Stomach (tissue), 9 donors: ENCODE measurements around the gene REEP6. TPM values are rescaled to one million over a fixed set of nuclear protein-coding genes. Genes with fewer than 3 reads are reported as not detected.

Experiments
- DNase-seq, 2 donors: peaks; one replicate each; pipeline versions ENCODE4 v3.0.0 to v3.0.0-alpha.2; 2013 to 2019
- H3K27ac ChIP-seq, 5 donors: fragments of 200-600 bp in 4 of 5; sonication (generic) in 4 of 5; one replicate each; pipeline ENCODE4 v1.5.1; 2013 to 2019; ENCODE audit warnings: mild to moderate bottlenecking in 1 of 5, moderate library complexity in 1 of 5
- H3K27me3 ChIP-seq, 3 donors: fragments of 200-600 bp; sonication (generic); one replicate each; pipeline ENCODE4 v1.5.1; 2017 to 2019; ENCODE audit warnings: mixed run types in 1 of 3
- H3K36me3 ChIP-seq, 4 donors: fragments of 200-600 bp; sonication (generic); 1 replicate in 3 of 4; 2 replicates in 1 of 4; pipeline ENCODE4 v1.5.1; 2016 to 2019
- H3K4me1 ChIP-seq, 4 donors: fragments of 200-600 bp; sonication (generic); one replicate each; pipeline ENCODE4 v1.5.1; 2016 to 2019
- H3K4me3 ChIP-seq, 4 donors: fragments of 200-600 bp; sonication (generic) in 3 of 4; one replicate each; pipeline ENCODE4 v1.5.1; 2016 to 2019; ENCODE audit warnings: mild to moderate bottlenecking in 1 of 4
- H3K9me3 ChIP-seq, 4 donors: fragments of 200-600 bp; sonication (generic); one replicate each; pipeline ENCODE4 v1.5.1; 2016 to 2019
- EP300 ChIP-seq: sonication (generic); formaldehyde crosslinking; IDR thresholded peaks from one replicate; pipeline ENCODE4 v1.6.1; 2017; ENCODE audit warnings: antibody characterized with exemption
- POLR2A ChIP-seq, 4 donors: fragments of 450-650 bp; IDR thresholded peaks; one replicate each; pipeline ENCODE4 v1.6.1; 2016; ENCODE audit warnings: antibody characterized with exemption in 4 of 4, control low read depth in 2 of 4, mild to moderate bottlenecking in 1 of 4, moderate library complexity in 1 of 4
- POLR2AphosphoS5 ChIP-seq, 3 donors: sonication (generic); formaldehyde crosslinking; IDR thresholded peaks; one replicate each; pipeline ENCODE4 v1.6.1; 2016; ENCODE audit warnings: antibody characterized with exemption in 3 of 3
- WGBS, 5 donors: extraction: QIAGEN DNeasy Blood & Tissue Kit in 3 of 5; methylation state at CpG; one replicate each; pipeline versions ENCODE4 v1.1.5 to v1.1.7; 2013 to 2018; 5-methylcytosine and 5-hydroxymethylcytosine counted together
- intact Hi-C: fragments of 100-400 bp; cut with DNase I; formaldehyde crosslinking; loops from one replicate; pipeline ENCODE4 v1.15.1; 2023; ENCODE audit warnings: low total_unique reads
- polyA plus RNA-seq, 3 donors: library from polyadenylated mRNA; stranded (reverse); fragments of 200-250 nt; gene quantifications; one replicate each; pipeline ENCODE4 v1.2.3, GENCODE V29; 2013
- total RNA-seq, 5 donors: library from RNA; depleted of rRNA; stranded (reverse); fragments of >200 nt; gene quantifications; one replicate each; pipeline versions ENCODE4 v1.1.0 to v1.2.3, GENCODE V29; 2014 to 2016
- TF ChIP-seq, protein P1 (sequence below), 7 experiments: fragments of 450-650 bp in 4 of 7; fragments of 200-600 bp in 3 of 7; sonication (generic) in 3 of 7; IDR thresholded peaks; one replicate each; pipeline ENCODE4 v1.5.1; 2016 to 2019; ENCODE audit warnings: antibody characterized with exemption in 7 of 7, control low read depth in 2 of 7, mild to moderate bottlenecking in 1 of 7
- donor health status: healthy with polysubstance abuse.
- donor health status: Bipolar disorder and iron deficiency.
- donor health status: healthy.

REEP6 gene
- total and polyA plus RNA-seq, 8 donors = 3.5 to 24.3 (median 6.1) TPM; not detected in 3

DNA sequence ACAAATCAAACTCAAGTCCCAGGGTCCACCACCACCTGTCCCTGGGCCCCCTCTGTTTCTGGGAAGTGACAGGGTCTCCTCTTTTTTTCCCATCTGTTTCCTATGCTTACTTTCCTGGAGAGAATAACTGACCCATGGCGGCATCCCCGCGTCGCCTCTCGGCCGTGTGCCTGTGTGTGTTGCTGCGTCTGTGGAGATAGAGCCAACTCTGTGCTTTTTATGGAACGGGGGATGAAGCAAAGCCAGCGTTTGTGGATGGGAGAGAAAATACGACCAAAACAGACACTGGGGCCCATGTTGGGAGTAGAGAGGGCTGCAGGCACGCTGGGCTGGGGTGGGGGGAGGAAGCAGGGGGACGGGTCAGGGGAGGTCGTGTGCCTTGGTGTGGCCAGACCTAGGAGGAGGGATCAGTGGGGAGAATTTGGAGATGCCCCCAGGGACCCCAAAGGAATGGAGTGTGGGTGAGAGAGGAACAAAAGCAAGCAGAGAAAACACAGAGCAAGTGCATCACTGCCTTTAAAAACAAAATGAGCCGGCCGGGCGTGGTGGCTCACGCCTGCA lies 49.5 kb downstream of the REEP6 start:
- WGBS, 5 donors = 25 to 41% (median 32%) methylated on average over 17 of the region's 17 CpGs
- H3K9me3 ChIP-seq = no peaks in the 10 kb centered on the region
- H3K27ac ChIP-seq = peak overlapping the region in 1 of 5 donors; percentile 18
- no peaks in the 10 kb centered on the region for H3K36me3 ChIP-seq
- H3K4me1 ChIP-seq = peaks cover 0 to 12% (median 4%) of the 10 kb centered on the region in 4 donors
- peaks cover 0 to 86% (median 20%) of the 10 kb centered on the region in 3 donors for H3K27me3 ChIP-seq
- DNase-seq = peak in 1 of 2 donors; percentile 69
- H3K4me3 ChIP-seq = peak overlapping the region in 1 of 4 donors; percentile 6
- TF ChIP-seq POLR2AphosphoS5 (IDR thresholded peaks at IDR 0.05) = no peak
- no peak for TF ChIP-seq EP300
- TF ChIP-seq, protein P1, sequence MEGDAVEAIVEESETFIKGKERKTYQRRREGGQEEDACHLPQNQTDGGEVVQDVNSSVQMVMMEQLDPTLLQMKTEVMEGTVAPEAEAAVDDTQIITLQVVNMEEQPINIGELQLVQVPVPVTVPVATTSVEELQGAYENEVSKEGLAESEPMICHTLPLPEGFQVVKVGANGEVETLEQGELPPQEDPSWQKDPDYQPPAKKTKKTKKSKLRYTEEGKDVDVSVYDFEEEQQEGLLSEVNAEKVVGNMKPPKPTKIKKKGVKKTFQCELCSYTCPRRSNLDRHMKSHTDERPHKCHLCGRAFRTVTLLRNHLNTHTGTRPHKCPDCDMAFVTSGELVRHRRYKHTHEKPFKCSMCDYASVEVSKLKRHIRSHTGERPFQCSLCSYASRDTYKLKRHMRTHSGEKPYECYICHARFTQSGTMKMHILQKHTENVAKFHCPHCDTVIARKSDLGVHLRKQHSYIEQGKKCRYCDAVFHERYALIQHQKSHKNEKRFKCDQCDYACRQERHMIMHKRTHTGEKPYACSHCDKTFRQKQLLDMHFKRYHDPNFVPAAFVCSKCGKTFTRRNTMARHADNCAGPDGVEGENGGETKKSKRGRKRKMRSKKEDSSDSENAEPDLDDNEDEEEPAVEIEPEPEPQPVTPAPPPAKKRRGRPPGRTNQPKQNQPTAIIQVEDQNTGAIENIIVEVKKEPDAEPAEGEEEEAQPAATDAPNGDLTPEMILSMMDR (IDR thresholded peaks at IDR 0.05) = no peak
- TF ChIP-seq POLR2A (IDR thresholded peaks at IDR 0.05) = no peak
- intact Hi-C loops = no loop called here

Other genes with a start within 250 kb of the REEP6 start
- gene ATP5F1D, start 249.4 kb upstream of the REEP6 start, total RNA-seq = 100 to 1,000 TPM in 2 of 5 donors, 10 to 100 TPM in 3; 26.4 to 905 (median 37.9) TPM
- 100 to 1,000 TPM; 355 to 508 (median 358) TPM for gene ATP5F1D, start 249.4 kb upstream of the REEP6 start, polyA plus RNA-seq
- gene MIDN, start 242.6 kb upstream of the REEP6 start, total RNA-seq = 100 to 1,000 TPM in 1 of 5 donors, 10 to 100 TPM in 4; 31.6 to 118 (median 54.6) TPM
- 10 to 100 TPM; 17.0 to 29.2 (median 21.0) TPM for gene MIDN, start 242.6 kb upstream of the REEP6 start, polyA plus RNA-seq
- 100 to 1,000 TPM; 250 to 520 (median 327) TPM for gene CIRBP, start 221.8 kb upstream of the REEP6 start, total RNA-seq
- 100 to 1,000 TPM; 307 to 686 (median 385) TPM for gene CIRBP, start 221.8 kb upstream of the REEP6 start, polyA plus RNA-seq
- gene FAM174C, start 215.7 kb upstream of the REEP6 start, total RNA-seq = 100 to 1,000 TPM in 2 of 5 donors, 10 to 100 TPM in 2, 1 to 10 TPM in 1; 6.2 to 240 (median 23.7) TPM
- 100 to 1,000 TPM in 1 of 3 donors, 10 to 100 TPM in 2; 75.8 to 102 (median 80.3) TPM for gene FAM174C, start 215.7 kb upstream of the REEP6 start, polyA plus RNA-seq
- gene EFNA2, start 205.3 kb upstream of the REEP6 start, total RNA-seq = 10 to 100 TPM in 1 of 5 donors, under 1 TPM in 1, not detected in 3; 0.55 to 21.1 TPM
- under 1 TPM in 1 of 3 donors, not detected in 2; 0.15 TPM for gene EFNA2, start 205.3 kb upstream of the REEP6 start, polyA plus RNA-seq
- gene NDUFS7, start 107.3 kb upstream of the REEP6 start, total RNA-seq = 100 to 1,000 TPM in 3 of 5 donors, 10 to 100 TPM in 2; 31.6 to 217 (median 102) TPM
- 100 to 1,000 TPM; 107 to 169 (median 138) TPM for gene NDUFS7, start 107.3 kb upstream of the REEP6 start, polyA plus RNA-seq
- gene GAMT, start 89.6 kb upstream of the REEP6 start, total RNA-seq = 10 to 100 TPM in 1 of 5 donors, 1 to 10 TPM in 2, not detected in 2; 2.6 to 15.6 (median 4.5) TPM
- gene GAMT, start 89.6 kb upstream of the REEP6 start, polyA plus RNA-seq = 100 to 1,000 TPM in 1 of 3 donors, 10 to 100 TPM in 2; 26.8 to 102 (median 55.3) TPM
- 100 to 1,000 TPM in 1 of 5 donors, 10 to 100 TPM in 4; 21.4 to 124 (median 42.5) TPM for gene DAZAP1, start 83.6 kb upstream of the REEP6 start, total RNA-seq
- gene DAZAP1, start 83.6 kb upstream of the REEP6 start, polyA plus RNA-seq = 10 to 100 TPM; 55.9 to 68.1 (median 63.4) TPM
- 1,000 to 10,000 TPM in 4 of 5 donors, 100 to 1,000 TPM in 1; 428 to 2,471 (median 1,694) TPM for gene RPS15, start 52.8 kb upstream of the REEP6 start, total RNA-seq
- 1,000 to 10,000 TPM; 2,846 to 4,539 (median 3,866) TPM for gene RPS15, start 52.8 kb upstream of the REEP6 start, polyA plus RNA-seq
- 1 to 10 TPM in 2 of 5 donors, under 1 TPM in 2, not detected in 1; 0.58 to 3.5 (median 2.0) TPM for gene APC2, start 41.1 kb upstream of the REEP6 start, total RNA-seq
- under 1 TPM; 0.10 to 0.31 (median 0.15) TPM for gene APC2, start 41.1 kb upstream of the REEP6 start, polyA plus RNA-seq
- 10 to 100 TPM in 4 of 5 donors, 1 to 10 TPM in 1; 5.4 to 84.3 (median 21.3) TPM for gene C19orf25, start 12.0 kb upstream of the REEP6 start, total RNA-seq
- gene C19orf25, start 12.0 kb upstream of the REEP6 start, polyA plus RNA-seq = 10 to 100 TPM; 25.4 to 34.9 (median 32.7) TPM
- 10 to 100 TPM in 2 of 5 donors, 1 to 10 TPM in 1, not detected in 2; 1.7 to 26.8 (median 19.7) TPM for gene PCSK4, start 831 bp upstream of the REEP6 start, total RNA-seq
- gene PCSK4, start 831 bp upstream of the REEP6 start, polyA plus RNA-seq = 1 to 10 TPM; 2.7 to 5.0 (median 3.2) TPM
- gene ADAMTSL5, start 21.8 kb downstream of the REEP6 start, total RNA-seq = 10 to 100 TPM in 1 of 5 donors, 1 to 10 TPM in 2, not detected in 2; 1.7 to 29.5 (median 1.8) TPM
- 1 to 10 TPM; 1.1 to 5.6 (median 1.4) TPM for gene ADAMTSL5, start 21.8 kb downstream of the REEP6 start, polyA plus RNA-seq
- gene PLK5, start 32.9 kb downstream of the REEP6 start, total RNA-seq = not detected
- gene PLK5, start 32.9 kb downstream of the REEP6 start, polyA plus RNA-seq = under 1 TPM in 2 of 3 donors, not detected in 1; 0.12 to 0.80 TPM
- gene MEX3D, start 77.1 kb downstream of the REEP6 start, total RNA-seq = 10 to 100 TPM in 3 of 5 donors, 1 to 10 TPM in 2; 9.4 to 90.4 (median 20.1) TPM
- 10 to 100 TPM in 1 of 3 donors, 1 to 10 TPM in 2; 4.9 to 11.8 (median 7.8) TPM for gene MEX3D, start 77.1 kb downstream of the REEP6 start, polyA plus RNA-seq
- gene MBD3, start 101.7 kb downstream of the REEP6 start, total RNA-seq = 100 to 1,000 TPM in 1 of 5 donors, 10 to 100 TPM in 4; 39.8 to 154 (median 46.2) TPM
- gene MBD3, start 101.7 kb downstream of the REEP6 start, polyA plus RNA-seq = 100 to 1,000 TPM in 1 of 3 donors, 10 to 100 TPM in 2; 53.2 to 107 (median 61.6) TPM
- gene UQCR11, start 114.3 kb downstream of the REEP6 start, total RNA-seq = 100 to 1,000 TPM in 3 of 5 donors, 10 to 100 TPM in 2; 32.2 to 659 (median 151) TPM
- 100 to 1,000 TPM; 140 to 217 (median 191) TPM for gene UQCR11, start 114.3 kb downstream of the REEP6 start, polyA plus RNA-seq
- 10 to 100 TPM; 12.8 to 90.2 (median 34.8) TPM for gene TCF3, start 161.4 kb downstream of the REEP6 start, total RNA-seq
- gene TCF3, start 161.4 kb downstream of the REEP6 start, polyA plus RNA-seq = 10 to 100 TPM; 30.2 to 34.6 (median 33.7) TPM